Activated CD4-positive, alpha-beta T cell treated with anti-CD3 and anti-CD28 coated beads for 1 hour (primary cell): ENCODE results near the gene PPP2CA.
A peak's percentile ranks its signal among the peaks of the same experiment; 100 is the strongest.
"Not testable (repeated sequence)": the region's sequence is repeated elsewhere in the genome, so short reads cannot be mapped to it uniquely, and the experiment has no call there.

Experiments
- DNase-seq: peaks from one replicate; pipeline ENCODE4 v3.0.0-alpha.2; 2020

PPP2CA gene

DNA sequence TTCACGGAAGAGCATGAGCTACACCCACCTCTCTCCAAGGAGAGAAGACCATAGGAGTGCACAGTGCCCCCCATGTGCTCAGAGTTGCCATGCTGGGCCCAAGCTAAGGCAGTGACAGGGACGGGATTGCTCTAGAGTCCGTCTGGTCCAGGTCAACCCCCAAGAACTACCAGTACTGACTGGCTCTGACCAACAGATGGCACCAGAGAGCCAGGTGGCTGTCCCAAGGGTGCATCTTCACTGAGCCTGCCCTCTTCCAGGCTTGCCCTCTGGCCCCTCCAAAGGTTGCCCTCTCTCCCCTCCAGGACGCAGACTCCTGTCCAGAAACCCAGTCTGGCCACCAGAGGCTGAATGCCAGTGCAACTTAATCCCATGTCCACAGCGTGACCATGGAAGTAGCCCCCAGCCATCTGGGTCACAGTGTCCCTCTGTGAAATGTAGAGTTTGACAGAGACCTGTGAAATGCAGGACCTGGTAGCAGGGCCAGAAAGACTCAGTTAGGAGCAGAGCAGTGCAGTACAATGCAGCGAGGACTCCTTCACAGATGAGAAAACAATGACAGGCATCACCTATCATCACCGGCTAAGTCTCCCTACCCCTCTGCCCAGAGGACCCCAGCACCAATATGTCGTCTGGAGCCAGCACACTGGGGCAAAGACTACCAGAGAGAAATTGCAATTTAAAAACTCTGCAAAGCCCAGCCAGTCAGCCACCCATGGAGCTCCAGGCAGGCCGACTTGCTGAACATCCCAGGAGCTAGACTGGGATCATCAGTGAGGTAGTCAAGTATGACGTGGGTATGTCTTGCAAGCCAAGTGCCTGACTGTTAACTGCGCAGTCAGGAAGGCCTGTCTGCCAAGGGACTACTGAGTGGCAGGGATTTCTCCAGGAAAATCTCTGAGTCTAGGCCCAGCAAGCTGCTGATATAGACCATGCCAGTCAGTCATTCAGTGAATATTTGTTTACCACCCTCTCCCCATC lies 41.4 kb downstream of the PPP2CA start:
- peak; percentile 66 for DNase-seq

DNA sequence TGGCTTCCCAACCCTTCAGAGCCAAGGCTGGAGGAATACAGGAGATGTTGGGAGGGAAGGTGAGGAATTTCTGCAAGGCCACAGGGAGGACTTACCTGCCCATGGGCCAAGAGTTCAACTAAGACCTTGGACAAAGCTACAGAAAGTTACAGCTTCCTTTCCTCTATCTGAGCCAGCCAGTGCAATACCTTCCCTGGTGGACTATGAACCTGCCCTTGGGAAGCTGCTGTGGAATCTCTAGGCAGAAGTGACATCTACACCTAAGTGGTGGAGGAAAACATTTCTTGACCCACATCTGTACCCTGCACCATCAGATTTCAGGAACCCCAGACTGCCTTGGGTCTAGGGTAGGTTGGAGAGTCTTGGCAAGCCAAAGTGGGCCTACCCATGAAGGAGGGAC lies 42.4 kb downstream of the PPP2CA start:
- no peak for DNase-seq

DNA sequence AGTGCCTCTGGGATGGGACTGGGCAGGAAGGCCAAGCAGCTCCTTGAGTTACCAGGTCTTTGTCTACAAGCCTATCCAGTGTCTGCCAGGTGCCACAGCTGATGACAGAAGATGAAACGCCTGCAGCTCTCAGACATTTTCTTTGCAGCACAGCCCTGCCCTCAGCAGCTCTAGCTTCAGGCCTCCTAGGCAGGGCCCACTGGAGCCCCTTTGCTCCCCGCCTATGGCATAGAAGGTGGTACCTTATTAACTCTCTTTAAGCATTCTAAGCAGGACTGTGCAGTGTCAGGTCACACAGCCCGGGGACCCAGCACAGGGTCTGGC lies 47.8 kb downstream of the PPP2CA start:
- no peak for DNase-seq

DNA sequence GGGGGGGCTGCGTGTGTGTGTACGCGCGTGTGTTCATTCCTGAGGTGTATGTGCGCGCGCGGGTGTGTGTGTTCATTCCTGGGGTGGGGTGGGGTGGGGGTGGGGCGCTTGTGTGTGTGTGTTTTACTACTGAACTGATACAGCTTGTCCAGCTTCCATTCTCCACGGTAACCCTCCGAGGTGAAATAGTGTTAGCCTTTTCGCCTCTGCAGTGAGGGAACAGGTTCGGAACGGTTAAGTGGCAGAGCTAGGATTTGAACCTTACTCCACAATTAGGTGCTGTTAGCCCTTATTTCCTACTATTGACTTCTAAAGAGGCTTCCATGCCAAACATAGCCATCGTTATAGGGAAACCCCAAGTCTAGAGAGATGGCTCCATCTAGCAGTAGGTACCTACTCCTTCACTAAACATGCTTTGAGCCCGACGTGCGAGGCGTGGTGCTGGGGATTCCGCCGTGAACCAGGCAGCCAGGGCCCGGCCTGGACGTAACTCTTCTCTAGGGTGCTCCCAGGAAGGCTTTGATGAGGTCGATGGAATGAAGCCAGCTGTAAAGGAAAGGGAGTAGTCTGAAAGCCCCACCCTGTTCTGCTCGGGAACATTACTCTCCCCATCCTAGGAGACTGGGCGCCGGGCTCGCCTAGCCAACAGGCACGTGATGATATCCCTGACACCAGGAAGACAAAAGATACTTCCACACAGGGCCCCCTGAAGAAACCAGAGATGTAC lies 48.3 kb downstream of the PPP2CA start:
- DNase-seq = no peak

DNA sequence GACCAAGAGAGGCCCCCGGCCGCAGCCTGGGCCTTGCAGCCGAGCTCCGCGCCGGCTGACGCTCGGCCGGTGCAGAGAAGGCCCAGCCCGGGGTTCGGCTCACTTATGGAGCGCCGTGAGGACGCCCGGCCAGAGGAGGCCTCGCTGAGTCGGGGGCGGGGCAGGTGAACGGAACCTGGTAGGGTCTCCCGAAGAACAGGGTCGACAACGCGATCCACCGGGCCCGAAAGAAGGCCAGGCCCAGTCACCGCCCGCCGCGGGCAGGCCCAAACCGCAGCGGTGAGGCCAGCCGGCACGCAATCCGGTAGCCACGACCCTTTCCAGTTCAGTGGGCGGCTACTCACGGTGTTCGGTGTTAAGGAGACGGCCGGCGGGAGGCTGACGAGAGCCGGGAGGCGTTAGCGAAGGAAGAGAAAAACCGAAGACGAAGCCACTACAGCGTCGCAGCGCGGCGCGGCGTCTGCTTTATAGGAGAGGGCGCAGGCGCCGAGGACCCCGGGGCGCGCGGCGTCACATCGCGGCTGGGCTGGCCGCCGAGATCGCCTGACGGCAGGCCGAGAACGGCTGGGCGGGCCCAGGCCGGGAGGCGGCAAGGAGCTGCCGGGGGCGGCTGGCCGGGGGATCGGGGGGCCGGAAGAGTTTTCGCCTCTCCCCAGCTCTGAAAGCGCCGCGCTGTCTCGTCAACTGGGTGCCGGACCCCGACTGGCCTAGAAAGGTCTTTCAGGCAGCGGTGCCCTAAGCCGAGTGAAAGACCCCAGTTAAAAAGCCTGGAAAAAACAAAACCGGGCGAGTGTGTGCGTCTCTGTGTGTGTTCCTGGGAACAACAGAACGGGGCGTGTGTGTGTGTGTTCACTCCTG lies 49.1 kb downstream of the PPP2CA start, which contains the start of gene SKP1:
Gene SKP1 (minus strand): TSS at position 440 of the 858 bp plus-strand sequence. CDS start 2,928 bp downstream, outside the sequence.
- peak; percentile 83 for DNase-seq

DNA sequence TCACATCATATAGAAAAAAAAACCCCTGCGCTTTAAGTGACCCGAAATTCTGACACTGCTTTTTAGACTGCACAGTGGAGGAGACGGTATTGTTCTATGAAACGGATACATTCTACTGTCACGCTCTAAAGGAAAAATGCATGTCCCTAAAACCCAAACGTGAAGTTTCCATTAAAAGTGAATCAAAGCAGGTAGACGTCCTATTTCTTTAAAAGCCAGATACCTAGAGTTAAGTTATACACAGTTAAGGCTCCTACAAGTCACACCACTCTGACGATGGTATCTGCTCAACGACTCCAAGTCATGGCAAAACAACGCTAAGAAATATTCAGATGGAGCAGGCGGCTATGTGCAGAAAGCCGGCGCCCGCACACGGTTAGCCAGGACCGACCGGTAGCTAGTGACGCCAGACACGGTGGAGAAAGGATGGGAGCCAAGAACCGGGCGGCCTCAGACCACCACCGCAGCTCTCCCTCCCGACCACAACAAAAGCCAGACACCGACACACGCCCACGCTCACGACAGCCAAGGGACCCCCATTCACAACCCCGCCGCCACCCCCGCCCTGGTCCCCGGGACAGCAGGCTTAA lies 49.9 kb downstream of the PPP2CA start:
- peak; percentile 23 for DNase-seq

DNA sequence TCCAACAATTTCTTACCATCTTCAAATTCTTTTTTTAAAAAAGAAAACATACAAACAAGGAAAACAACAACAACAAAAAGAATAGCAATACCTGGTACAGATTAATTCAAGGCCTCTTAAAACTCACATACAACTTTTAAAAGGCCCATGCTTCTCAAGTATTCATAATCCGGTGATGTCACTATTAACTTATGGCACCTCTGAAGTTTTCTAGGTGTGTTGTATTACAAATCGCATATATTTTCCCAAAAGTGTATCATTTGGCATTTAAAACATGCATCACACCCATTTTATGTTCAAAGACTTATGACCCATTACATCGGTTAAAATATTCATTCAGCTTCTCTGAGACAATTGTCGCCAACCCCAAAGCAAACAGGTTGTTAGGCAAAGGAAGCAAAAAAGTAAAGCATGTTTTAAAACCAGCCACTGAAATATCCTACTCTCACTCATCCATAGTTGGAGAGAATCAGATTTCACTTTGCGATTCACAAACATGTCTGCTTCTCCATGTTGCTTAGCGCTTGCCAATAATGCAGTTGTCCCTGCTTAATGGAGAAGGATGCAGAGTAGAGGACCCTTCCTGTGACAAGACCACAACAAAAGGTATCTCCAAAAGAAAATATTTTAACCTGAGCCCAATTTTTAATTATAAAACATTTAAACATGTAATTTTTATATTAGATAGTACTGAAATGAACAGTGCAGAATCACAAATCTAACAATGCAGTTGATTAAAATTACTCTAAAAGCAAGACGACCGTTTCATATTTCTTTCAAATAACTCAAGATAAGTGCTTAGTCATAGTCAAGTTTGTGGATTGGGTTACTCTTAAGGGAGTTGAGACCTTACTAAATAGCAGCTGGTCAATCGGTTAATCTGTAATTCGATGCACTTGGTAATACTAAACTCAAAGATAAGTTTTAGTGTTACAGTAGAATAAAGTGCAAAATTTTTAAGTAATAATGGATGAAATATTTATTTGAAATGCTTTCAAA lies 50.7 kb downstream of the PPP2CA start:
- no peak for DNase-seq

DNA sequence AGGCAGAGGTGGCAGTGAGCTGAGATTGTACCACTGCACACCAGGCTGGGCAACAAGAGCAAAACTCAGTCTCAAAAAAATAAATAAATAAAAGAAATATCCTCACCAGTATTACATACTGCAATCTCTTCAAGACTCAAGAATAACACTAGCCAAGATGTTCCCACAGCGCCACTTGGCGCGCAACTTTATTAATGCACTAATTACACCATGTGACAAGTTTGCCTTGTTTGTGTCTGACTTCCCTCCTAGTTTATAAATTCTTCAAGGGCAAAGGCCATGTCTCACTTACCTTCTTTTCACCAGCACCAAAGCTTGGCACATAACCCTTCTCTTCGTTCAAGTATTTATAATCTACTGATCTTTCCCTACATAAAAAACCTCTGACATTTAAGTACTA lies 53.9 kb downstream of the PPP2CA start:
- no peak for DNase-seq

DNA sequence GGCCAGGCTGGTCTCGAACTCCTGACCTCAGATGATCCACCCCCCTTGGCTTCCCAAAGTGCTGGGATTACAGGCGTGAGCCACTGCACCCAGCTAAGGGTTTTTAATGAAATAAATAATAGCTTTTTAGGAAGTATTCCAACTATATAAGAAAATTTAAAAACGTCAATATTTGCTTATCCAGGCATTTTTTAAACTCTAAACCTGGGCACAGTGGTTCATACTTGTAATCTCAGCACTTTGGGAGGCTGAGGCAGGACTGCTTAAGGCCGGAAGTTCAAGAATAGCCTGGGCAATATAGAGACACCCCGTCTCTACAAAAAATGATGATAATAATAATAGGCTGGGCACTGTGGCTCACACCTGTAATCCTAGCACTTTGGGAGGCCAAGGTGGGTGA lies 63.3 kb downstream of the PPP2CA start:
- no peak for DNase-seq

DNA sequence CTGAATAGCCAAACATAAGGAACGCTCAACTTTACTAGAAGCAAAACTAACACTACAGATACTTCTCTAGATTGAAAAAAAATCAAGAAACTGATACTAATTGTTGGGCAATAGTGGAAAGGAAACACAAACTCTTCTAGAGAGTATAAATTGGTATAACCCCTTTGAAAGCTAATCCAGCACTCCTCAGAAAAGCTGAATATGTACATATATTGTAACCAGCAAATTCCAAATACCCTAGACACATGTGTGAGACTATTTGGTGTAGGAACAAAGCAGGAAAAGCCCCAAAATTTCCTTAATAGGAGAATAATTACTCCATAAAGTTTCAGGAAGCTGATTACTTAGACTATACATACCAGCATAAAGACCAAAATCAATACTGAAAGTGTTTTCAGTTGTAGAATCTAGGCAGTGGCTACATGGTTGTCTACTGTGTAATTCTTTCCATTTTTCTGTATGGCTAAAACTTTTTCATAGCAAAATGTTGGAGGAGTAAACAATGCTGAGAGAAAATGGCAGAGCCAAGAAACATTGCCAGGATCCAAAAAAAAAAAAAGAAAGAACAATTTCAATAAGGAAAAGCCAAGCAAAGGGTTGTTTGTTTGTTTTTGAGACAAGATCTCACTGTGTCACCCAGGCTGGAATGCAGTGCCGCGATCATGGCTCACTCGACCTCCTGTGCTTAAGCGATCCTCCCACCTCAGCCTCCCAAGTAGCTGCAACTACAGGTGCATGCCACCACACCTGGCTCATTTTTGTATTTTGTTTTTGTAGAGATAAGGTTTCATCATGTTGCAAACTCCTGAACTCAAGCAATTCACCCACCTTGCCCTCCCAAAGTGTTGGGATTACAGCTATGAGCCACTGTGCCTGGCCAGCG lies 64.1 kb downstream of the PPP2CA start:
- DNase-seq = no peak

DNA sequence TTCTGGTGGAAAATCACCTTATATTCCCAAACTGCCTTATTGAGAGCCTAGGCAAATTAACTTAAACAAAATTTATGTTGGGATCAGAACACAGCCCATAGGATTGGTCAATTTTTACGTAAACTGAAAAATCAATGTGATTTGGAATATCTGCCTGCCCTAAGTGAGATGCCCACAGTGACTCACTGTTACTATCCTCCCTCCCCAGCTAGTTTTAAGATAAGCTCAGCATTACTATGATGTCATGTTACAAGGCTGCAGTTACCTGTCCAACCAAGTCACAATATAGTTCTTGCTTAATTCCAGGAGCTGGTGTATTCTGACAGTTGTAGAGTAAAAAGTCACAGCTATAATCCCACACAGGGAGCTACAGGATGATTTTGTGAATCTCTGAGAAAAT lies 72.2 kb downstream of the PPP2CA start:
- DNase-seq = no peak

DNA sequence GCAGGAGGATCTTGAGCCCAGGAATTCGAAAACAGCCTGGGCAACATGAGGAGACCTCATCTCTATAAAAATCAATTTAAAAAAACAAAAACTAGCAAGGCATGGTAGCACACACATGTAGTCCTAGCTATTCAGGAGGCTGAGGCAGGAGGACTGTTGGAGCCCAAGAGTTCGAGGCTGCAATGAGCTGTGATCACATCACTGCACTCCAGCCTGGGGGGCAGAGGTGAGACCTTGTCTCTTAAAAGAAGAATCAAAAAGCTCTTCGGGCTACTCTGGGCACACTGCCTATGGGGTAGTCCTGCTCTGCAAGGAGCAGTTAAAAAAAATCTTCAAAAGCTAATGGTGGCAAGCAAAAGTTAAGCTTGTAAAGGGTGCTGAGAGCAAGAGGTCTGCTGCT lies 72.6 kb downstream of the PPP2CA start:
- no peak for DNase-seq

DNA sequence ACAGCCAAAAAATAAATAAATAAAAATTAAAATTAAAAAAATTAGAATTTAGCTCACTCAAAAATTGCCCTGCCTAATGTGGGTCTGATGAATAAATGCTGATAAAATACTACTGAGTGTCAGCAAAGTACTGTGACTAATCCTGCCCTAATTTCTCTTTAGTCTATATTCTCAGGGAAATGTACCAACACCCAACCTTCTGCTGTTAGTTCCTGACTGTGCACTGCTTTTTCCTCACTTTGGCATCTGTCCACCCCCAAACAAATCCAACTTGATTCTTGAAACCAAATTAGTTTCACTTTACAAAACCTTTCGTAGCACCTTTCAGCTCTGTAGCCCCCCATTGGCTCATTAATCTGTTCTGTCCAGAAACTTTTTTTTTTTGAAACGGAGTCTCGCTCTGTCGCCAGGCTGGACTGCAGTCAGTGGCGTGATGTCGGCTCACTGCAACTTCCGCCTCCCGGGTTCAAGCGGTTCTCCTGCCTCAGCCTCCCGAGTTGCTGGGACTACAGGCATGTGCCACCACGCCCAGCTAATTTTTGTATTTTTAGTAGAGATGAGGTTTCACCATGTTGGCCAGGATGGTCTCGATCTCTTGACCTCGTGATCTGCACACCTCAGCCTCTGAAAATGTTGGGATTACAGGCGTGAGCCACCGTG lies 73.6 kb downstream of the PPP2CA start:
- DNase-seq = not testable (repeated sequence)

DNA sequence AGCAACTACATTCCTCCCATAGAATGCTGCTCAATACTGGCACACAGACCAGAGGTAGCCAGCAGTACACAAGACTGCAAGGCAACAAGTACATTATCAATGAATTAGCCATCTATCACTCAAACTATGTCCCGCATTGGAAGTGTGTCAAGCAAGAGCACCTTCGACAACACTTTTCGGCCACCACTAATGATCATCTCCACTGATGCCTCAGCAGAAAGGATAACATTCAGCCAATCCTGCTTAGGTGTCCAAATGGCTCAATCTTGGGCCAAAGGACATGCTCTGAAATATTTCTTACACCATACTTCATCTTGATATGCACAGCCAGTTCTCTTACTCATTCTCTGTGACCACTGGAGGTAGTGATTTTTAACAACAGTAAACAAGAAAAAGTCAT lies 74.2 kb downstream of the PPP2CA start:
- DNase-seq = no peak

DNA sequence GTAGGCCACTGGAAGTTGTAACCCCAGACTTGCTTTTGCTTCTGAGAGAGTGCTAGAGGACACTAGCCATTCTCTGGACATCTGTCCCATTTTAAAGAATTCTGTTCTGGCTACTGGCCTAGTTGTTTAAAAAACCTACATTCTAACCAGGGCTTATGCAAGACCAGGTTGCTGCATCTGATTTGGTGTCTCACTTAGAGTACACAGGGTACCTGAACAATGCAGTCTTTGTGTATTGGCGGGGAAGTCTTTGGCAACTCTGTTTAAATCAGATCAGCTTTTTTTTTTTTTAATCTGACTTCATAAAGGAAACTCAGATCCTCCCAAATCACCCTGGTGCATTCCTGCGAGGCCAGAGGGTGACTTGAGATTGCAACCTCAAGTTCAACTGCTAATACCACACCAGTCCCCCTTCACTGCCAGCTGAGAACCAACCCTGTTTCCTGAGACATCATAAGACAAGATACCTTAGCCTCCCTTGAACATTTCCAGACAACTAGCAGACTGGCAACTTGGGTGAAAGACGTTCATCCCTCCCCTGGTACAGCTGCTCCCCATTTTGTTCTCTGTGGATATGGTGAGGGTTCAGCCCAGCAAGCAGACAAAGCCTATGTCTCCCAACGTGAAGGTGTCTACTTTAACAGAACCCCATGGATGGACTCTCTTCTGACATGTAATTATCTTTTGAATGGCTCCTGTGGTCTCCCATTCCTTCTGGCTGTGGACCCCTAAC lies 76.1 kb downstream of the PPP2CA start:
- no peak for DNase-seq

DNA sequence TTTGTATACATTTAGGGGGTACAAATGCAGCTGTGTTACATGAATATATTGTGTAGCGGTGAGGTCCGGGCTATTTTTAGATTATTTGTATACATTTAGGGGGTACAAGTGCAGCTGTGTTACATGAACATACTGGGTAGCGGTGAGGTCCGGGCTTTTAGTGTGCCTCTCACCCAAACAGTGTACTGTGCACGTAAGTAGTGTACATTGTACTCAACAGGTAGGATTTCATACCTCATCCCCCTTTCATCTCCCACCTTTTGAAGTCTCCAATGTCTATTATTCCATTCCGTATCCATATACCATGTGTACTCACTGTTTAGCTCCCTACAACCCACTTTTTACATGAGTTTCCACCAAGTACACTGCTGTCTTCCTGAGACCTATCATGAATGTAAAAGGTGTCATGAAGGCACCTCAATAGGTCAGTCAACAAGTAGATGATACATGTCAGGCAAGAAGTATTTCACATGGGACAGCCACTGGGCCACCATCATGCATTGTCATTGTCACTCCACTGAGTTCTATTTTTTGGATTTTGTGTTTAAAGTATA lies 76.8 kb downstream of the PPP2CA start:
- no peak for DNase-seq

DNA sequence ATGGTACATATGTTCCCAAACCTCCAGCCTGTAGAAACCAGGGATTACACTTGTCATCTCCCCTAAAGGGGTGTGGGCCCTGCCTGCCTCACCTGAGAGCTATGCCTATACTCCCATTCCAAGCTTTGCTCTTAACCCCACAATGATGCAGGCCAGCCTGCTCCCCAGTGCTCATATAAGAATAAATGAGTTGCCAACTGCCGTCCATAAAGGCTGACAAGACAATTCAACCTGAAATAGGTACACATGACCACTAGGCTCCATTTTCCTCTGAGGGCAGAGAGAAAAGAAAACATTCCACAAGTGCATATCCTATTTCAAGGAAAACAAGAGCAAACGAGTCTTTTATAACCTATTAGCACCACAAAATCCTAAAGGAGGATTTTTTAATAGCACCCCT lies 77.6 kb downstream of the PPP2CA start:
- no peak for DNase-seq

DNA sequence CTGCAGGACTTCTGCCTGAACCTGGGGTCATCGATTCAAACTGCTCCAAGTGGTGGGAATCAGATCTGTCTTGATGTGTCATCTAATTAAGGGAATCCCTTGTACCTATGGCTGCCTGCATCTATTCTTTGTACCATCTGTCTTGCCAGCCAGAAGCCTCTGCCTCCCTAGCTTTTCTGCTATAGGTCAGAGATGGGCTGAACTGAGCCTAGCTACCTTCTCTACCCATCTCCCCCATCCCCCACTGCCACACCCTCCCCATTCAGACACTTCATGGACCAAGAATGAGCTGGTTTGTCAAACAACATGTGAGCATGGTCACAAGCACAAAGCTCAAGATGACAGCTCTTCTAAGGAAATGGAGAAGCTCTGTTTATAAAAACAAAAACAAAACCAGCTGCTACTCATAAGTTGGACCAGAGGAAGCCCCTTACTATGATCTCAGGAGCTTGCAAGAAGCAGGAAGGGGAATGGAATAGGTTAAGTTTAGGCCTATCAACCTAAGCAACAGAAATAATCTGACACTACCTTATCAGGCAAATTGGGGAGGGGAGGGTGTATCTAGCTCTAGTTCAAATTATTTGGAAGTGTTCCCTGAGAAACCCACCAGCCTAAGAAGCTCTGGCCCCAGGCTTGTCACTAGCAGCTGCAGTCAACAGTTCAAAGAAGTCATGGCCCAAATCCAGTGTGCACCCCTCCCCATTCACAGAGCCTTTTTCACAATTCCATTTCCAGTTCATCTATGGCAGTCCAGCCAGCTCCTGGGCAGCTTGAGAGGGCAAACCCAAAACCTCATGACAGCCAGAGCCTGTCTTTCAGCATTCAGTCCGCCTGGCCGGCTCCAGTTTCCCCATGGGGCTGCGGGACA lies 79.0 kb downstream of the PPP2CA start:
- DNase-seq = no peak
